ENCODE results near the gene NPTN. TPM values are rescaled to one million over a fixed set of nuclear protein-coding genes. Genes with fewer than 3 reads are reported as not detected.

Gene NPTN
- total and polyA plus RNA-seq, 2 of the 13 experiments (the other 11 are each of a cell fraction or from before 2014, with no cell fraction given): 78.0 to 110 TPM

GRCh38 chr15:73650416-73651126 lies 17.4 kb upstream of the NPTN start (continued):
- no peak for TF ChIP-seq ZBTB40 (IDR thresholded peaks at IDR 0.05)
- TF ChIP-seq ZBTB40 (CRISPR knock-in tag; IDR thresholded peaks at IDR 0.05): no peak
- TF ChIP-seq ZNF616 (CRISPR knock-in tag; IDR thresholded peaks at IDR 0.05; ENCODE audit: low read depth): no peak
- TF ChIP-seq ZFP36L2 (CRISPR knock-in tag; IDR thresholded peaks at IDR 0.05): no peak
- TF ChIP-seq ZNF775 (CRISPR knock-in tag; IDR thresholded peaks at IDR 0.05; ENCODE audit: borderline replicate concordance): no peak
- TF ChIP-seq THAP11 (CRISPR knock-in tag; IDR thresholded peaks at IDR 0.05): no peak
- no peak for TF ChIP-seq ZNF83 (CRISPR knock-in tag; IDR thresholded peaks at IDR 0.05; ENCODE audit: borderline replicate concordance)
- TF ChIP-seq ZNF639 (CRISPR knock-in tag; conservative IDR thresholded peaks at IDR 0.05): no peak
- TF ChIP-seq ZFAT (CRISPR knock-in tag; conservative IDR thresholded peaks at IDR 0.05): no peak
- no peak for TF ChIP-seq ZHX2 (IDR thresholded peaks at IDR 0.05; ENCODE audit: low read depth)
- TF ChIP-seq ZHX2 (CRISPR knock-in tag; IDR thresholded peaks at IDR 0.05; ENCODE audit: borderline replicate concordance): no peak
- TF ChIP-seq ZC3H4 (CRISPR knock-in tag; IDR thresholded peaks at IDR 0.05; ENCODE audit: borderline replicate concordance): no peak
- no peak for TF ChIP-seq TMF1 (CRISPR knock-in tag; IDR thresholded peaks at IDR 0.05; ENCODE audit: low read depth)
- TF ChIP-seq MAFG (CRISPR knock-in tag; IDR thresholded peaks at IDR 0.05): no peak

Measured in HepG2 (cell line).